Prostate gland (tissue), 2 donors: ENCODE measurements around the gene RTF1.

Experiments used
- POLR2A ChIP-seq: fragments of 450-650 bp; IDR thresholded peaks from one replicate; pipeline ENCODE4 v1.6.1; 2016; ENCODE audit warnings: antibody characterized with exemption, mild to moderate bottlenecking
- POLR2AphosphoS5 ChIP-seq: sonication (generic); formaldehyde crosslinking; IDR thresholded peaks from one replicate; pipeline ENCODE4 v1.6.1; 2017; ENCODE audit warnings: antibody characterized with exemption
- TF ChIP-seq, protein P1 (sequence below), 4 experiments: fragments of 200-600 bp in 2 of 4; fragments of 450-650 bp in 2 of 4; sonication (generic) in 2 of 4; IDR thresholded peaks; 1 replicate in 3 of 4; 2 replicates in 1 of 4; pipeline ENCODE4 v1.5.1; 2016 to 2019; ENCODE audit warnings: antibody characterized with exemption in 4 of 4, mild to moderate bottlenecking in 2 of 4, moderate library complexity in 2 of 4

GRCh38 chr15:41416742-41417417 is at the start of gene RTF1:
- TF ChIP-seq, protein P1, sequence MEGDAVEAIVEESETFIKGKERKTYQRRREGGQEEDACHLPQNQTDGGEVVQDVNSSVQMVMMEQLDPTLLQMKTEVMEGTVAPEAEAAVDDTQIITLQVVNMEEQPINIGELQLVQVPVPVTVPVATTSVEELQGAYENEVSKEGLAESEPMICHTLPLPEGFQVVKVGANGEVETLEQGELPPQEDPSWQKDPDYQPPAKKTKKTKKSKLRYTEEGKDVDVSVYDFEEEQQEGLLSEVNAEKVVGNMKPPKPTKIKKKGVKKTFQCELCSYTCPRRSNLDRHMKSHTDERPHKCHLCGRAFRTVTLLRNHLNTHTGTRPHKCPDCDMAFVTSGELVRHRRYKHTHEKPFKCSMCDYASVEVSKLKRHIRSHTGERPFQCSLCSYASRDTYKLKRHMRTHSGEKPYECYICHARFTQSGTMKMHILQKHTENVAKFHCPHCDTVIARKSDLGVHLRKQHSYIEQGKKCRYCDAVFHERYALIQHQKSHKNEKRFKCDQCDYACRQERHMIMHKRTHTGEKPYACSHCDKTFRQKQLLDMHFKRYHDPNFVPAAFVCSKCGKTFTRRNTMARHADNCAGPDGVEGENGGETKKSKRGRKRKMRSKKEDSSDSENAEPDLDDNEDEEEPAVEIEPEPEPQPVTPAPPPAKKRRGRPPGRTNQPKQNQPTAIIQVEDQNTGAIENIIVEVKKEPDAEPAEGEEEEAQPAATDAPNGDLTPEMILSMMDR (IDR thresholded peaks at IDR 0.05): peak in 1 of 4 experiments; percentile 1
- peak; percentile 78 for TF ChIP-seq POLR2AphosphoS5
- peak; percentile 89 for TF ChIP-seq POLR2A
